Measurements from ENCODE around the gene CPED1.

Gene CPED1

DNA sequence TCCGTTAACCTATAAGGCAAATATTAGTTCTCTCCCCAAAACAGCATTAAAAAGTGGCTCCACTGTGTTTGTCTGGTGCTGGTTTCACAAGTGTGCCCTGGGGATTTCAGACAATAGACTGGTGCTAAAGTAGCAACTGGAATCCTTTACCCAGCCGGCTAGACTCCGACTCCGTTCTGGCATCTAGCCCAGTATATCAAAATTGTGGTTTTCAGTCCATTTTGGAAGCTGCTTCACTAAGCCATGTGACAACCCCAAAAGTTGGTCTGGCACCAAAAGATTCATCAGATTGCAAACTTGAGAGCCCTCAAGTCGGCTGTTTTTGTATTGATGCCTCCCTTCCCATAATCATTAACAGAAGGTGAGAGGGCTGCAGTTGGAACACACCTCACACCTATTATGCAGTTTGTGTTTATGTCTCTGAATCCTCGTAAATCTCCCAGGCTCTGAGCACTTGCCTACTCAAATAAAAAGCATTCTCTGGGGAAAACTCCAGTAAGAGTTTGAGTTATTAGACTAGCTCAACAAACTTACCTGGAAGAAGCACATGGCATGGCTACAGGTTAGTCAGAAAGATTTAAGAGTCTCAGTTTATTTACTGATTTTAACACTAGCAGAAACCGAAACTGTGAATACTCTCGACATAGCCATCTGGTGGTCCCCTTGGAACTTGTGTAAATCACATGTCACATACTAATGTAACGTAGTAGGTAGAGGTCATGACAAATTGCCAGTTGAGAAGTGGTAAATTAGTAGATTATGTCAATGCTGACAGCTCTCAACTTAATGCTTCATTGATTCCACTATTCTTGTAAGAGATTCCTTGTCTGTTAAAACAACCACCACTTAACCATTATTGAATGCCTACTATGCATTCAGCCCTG is 325.5 kb downstream of the CPED1 start:
- no peak for TF ChIP-seq CTCF (IDR thresholded peaks at IDR 0.05)

DNA sequence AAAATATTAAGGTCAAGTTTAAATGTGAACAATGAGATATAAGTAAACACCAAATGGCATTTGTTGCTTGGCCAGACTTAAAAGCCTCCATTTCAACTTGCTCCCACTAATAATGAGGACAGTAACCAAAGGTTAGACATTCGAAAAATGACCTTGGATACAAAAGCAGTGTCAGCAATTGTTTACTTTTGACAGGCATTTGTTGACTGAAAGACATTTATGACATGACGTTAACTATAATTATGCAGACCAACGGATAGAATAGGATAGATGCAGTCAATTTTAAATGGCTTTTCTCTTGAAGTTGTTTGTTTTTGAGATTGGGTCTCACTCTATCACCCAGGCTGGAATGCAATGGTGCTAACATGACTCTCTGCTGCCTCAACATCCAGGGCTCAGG is 333.9 kb downstream of the CPED1 start:
- no peak for TF ChIP-seq CTCF (IDR thresholded peaks at IDR 0.05)

- TF ChIP-seq CTCF (IDR thresholded peaks at IDR 0.05): no peak
Measured at GRCh38 chr7:121323515-121324302, 335.2 kb downstream of the CPED1 start.

- TF ChIP-seq CTCF (IDR thresholded peaks at IDR 0.05): no peak
Measured at GRCh38 chr7:121327671-121328070, 339.2 kb downstream of the CPED1 start.

DNA sequence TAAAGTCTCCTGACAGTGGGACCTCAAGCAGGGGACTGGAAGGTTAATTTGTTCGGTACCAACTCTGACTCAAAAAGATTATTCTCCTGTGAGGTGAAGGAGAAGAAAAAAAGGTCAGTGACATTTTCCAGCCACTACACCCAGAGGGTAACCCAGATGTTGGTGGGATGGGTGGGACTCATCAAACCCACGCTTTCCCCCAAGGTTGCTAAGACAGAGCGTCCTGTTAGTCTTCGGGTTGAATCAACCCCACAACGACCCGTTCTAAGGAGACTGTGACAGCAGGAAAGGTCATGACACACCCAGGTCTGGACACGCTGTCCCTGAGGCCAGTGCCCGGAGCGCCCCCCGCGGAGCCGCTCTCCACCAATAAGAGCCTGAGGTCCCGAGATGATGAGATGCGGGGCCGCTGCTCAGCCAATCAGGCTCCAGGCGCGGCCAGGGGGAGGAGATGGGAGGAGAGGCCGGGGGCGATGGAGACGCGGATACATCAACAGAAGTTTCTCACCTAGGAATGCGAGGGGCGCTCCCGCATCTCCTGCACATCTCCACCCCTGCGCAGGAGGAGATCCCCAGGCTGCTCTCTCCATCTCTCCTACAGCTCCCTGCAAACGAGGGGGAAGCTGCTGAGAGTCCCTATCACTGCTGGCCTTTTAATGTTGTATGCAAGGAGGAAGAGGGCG is 340.1 kb downstream of the CPED1 start, which contains the start of gene WNT16:
TSS of gene WNT16 (plus strand) at position 493 of the 683 bp plus-strand sequence. CDS start 293 bp downstream, outside the sequence.
- TF ChIP-seq CTCF (IDR thresholded peaks at IDR 0.05): no peak

DNA sequence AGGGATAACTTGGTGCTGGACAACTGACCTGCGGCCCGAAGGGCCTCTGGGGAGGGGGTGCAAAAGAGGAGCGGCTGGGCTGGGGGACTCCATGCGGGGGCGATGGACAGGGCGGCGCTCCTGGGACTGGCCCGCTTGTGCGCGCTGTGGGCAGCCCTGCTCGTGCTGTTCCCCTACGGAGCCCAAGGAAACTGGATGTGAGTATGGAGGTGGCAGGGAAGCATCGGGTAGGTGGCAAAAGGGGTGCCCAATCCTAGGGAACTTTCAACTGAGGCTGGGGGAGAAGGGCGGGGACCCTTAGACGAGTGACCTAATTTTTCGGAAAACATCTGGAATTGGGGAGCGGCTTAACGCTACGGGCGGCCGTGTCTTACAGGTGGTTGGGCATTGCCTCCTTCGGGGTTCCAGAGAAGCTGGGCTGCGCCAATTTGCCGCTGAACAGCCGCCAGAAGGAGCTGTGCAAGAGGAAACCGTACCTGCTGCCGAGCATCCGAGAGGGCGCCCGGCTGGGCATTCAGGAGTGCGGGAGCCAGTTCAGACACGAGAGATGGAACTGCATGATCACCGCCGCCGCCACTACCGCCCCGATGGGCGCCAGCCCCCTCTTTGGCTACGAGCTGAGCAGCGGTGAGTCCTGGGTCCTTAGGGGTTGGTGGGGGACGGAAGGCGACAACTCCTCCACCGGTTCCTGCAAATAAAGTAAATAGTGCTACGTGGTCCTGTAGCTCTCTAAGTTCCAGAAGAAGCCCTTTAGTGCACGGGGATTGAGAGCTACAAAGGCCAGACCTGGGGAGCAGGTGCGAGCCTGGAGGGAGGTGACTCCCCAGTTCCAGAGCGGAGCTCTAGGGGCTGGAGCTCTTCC is 340.9 kb downstream of the CPED1 start:
- TF ChIP-seq CTCF (IDR thresholded peaks at IDR 0.05): no peak

Data from LNCAP (cell line).